Neutrophil (primary cell): ENCODE results near the gene ANKRD6.
"Not testable (repeated sequence)": the region's sequence is repeated elsewhere in the genome, so short reads cannot be mapped to it uniquely, and the experiment has no call there.

Experiments
- H3K27ac ChIP-seq: fragments of 200-600 bp; sonication (generic); 2 replicates; pipeline ENCODE4 v1.5.1; 2016; ENCODE audit warnings: mild to moderate bottlenecking, moderate library complexity
- H3K27me3 ChIP-seq: fragments of 200-600 bp; sonication (generic); 2 replicates; pipeline ENCODE4 v1.6.0; 2016; ENCODE audit warnings: mild to moderate bottlenecking
- H3K36me3 ChIP-seq: fragments of 200-600 bp; sonication (generic); 2 replicates; pipeline ENCODE4 v1.5.1; 2017
- H3K4me1 ChIP-seq, 2 experiments: fragments of 200-600 bp in 1 of 2; sonication (generic) in 1 of 2; 1 replicate in 1 of 2; 2 replicates in 1 of 2; pipeline versions ENCODE4 v1.5.1 to v1.6.1; 2013 to 2016; ENCODE audit warnings: low read depth in 1 of 2, low read length in 1 of 2, mild to moderate bottlenecking in 1 of 2, moderate library complexity in 1 of 2; ENCODE audit not compliant: control insufficient read depth in 1 of 2, insufficient read depth in 1 of 2
- H3K4me3 ChIP-seq, 2 experiments: fragments of 200-600 bp in 1 of 2; sonication (generic) in 1 of 2; 1 replicate in 1 of 2; 2 replicates in 1 of 2; pipeline ENCODE4 v1.5.1; 2013 to 2016; ENCODE audit warnings: low read depth in 1 of 2, low read length in 1 of 2, mild to moderate bottlenecking in 1 of 2, moderate library complexity in 1 of 2
- H3K9me3 ChIP-seq: fragments of 200-600 bp; sonication (generic); 2 replicates; pipeline ENCODE4 v1.5.1; 2016
- CTCF ChIP-seq: fragments of 200-600 bp; sonication (generic); IDR thresholded peaks from 2 replicates; pipeline ENCODE4 v1.5.1; 2016; ENCODE audit warnings: antibody characterized with exemption

The ANKRD6 gene

GRCh38 chr6:89388846-89389245 lies 44.1 kb upstream of the ANKRD6 start:
- Histone ChIP-seq H3K27ac (peak overlapping the region; percentile 68), H3K27me3 (no peaks in the 10 kb centered on the region), H3K9me3 (no peaks in the 10 kb centered on the region), H3K4me3 (no peak overlapping the region), H3K36me3 (peaks cover 22% of the 10 kb centered on the region), H3K4me1 (peaks cover 20 to 47% of the 10 kb centered on the region in 2 experiments)
- TF ChIP-seq CTCF = no peak

DNA sequence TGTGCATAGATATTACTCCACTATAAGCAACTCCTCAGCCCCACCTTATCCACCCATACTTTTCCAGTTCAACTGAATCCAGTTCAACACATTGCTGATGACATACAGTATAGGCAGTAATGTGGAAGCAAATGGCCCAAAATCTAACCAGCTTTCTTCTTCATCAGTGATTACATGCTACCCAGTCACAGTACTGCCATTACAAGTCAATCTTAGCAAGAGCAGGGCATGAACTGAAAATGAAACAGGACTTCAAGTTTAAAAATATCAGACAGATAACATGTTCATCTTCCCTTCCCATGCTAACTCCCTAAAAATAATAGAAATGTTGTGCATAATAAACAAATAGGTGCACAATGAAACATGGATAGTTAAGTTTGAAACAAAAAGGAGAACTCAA lies 40.1 kb upstream of the ANKRD6 start:
- no peaks in the 10 kb centered on the region for H3K9me3 ChIP-seq
- no peak overlapping the region for H3K4me3 ChIP-seq
- no peak for TF ChIP-seq CTCF
- peak overlapping the region; percentile 59 for H3K27ac ChIP-seq
- H3K27me3 ChIP-seq = no peaks in the 10 kb centered on the region
- H3K36me3 ChIP-seq = no peaks in the 10 kb centered on the region
- peaks cover 20 to 58% of the 10 kb centered on the region in 2 experiments for H3K4me1 ChIP-seq

DNA sequence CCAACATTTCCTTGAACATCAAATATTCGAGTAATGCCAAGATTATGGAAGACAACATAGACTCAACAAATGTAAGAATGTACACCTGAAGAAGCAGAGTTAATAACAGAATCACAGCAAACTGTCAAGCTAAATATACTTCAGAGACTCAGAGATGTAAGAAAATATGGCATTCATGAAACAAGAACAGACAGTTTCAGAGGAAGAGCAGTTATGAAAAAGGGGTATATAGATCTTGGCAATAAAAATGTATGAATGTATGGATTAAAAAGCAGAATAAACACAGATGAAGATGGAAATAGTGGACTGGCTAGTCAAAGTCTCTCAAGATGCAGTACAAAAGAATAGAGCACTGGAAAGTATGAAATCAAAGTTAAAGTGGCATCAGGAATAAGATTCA lies 39.3 kb upstream of the ANKRD6 start:
- H3K27ac ChIP-seq = peak overlapping the region; percentile 59
- no peaks in the 10 kb centered on the region for H3K27me3 ChIP-seq
- H3K36me3 ChIP-seq = no peaks in the 10 kb centered on the region
- no peak overlapping the region for H3K4me3 ChIP-seq
- no peaks in the 10 kb centered on the region for H3K9me3 ChIP-seq
- TF ChIP-seq CTCF = no peak
- H3K4me1 ChIP-seq = peaks cover 29 to 62% of the 10 kb centered on the region in 2 experiments

DNA sequence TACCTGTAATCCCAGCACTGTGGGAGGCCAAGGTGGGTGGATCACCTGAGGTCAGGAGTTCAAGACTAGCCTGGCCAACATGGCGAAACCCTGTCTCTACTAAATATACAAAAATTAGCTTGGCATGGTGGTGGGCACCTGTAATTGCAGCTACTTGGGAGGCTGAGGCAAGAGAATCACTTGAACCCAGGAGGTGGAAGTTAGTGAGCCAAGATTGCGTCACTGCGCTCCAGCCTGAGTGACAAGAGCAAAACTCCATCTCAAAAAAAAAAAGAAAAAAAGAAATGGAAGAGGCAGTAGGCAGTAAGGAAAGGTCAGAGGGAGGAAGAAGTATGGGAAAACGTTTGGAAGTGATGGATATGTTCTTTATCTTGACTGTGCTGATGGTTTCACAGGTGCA lies 35.1 kb upstream of the ANKRD6 start:
- H3K9me3 ChIP-seq, H3K27me3 ChIP-seq, H3K4me3 ChIP-seq, H3K36me3 ChIP-seq: not testable (repeated sequence)
- Histone ChIP-seq H3K27ac (peak overlapping the region; percentile 50), H3K4me1 (peaks cover 58 to 70% of the 10 kb centered on the region in 2 experiments)

DNA sequence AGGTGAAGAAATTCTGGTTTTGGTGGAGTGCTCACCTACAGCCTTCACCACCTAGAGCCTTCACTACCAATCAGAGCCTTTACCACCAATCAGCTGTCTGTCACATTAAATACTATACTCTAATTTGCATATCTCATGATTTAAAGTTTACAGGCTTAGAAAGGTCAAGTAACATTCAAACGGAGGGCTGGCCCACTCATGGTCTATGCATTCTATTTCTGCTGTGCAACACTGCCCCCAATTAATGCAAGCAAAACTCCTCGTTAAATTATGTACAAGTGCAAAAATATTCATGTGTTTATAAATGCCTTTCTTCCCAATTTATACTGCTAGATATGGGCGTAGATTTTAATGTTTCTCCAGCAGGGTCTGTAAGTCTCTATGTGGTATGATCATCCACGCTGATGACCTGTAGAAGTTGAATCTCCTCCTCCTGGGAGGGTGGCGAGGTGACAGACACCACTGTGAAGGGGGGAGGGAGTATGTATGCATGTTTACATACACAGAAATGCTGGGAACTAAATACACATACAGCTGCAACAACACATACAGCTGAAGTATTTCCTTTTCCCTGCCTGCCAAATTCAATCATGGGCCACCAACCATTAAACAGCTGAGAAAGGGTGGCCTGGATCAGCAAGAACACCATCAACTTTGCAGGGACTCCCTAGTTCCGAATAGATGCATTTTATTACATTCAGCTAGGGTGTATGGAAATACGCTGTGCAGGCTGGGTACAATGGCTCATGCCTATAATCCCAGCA lies 34.0 kb upstream of the ANKRD6 start:
- H3K9me3 ChIP-seq = no peaks in the 10 kb centered on the region
- no peaks in the 10 kb centered on the region for H3K36me3 ChIP-seq
- H3K27me3 ChIP-seq = no peaks in the 10 kb centered on the region
- peaks cover 54 to 71% of the 10 kb centered on the region in 2 experiments for H3K4me1 ChIP-seq
- no peak overlapping the region for H3K4me3 ChIP-seq
- no peak for TF ChIP-seq CTCF
- H3K27ac ChIP-seq = peak overlapping the region; percentile 50

DNA sequence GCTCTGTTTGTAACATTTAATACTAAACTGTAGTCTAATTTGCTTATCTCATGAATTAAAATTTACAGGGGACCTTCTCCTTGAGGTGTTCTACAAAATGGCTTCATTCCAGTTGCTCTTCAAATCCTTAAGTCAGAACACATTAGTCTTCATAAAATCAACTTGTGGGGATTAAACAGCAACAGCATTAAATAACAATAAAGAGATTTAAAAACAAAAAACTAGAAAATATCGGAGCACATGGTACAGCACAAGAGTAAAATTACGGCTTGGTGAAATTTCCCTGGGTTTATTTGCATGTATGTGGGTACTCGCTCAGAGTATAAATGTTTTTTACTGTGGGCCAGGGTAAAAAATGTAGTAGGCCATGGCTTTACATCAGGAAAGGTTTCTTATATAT lies 32.9 kb upstream of the ANKRD6 start:
- Histone ChIP-seq H3K27me3 (no peaks in the 10 kb centered on the region), H3K36me3 (no peaks in the 10 kb centered on the region), H3K4me3 (no peak overlapping the region), H3K4me1 (peaks cover 63 to 74% of the 10 kb centered on the region in 2 experiments), H3K9me3 (no peaks in the 10 kb centered on the region), H3K27ac (peak overlapping the region; percentile 78)
- no peak for TF ChIP-seq CTCF
